LoVo (cell line): ENCODE data around the gene CBFA2T2.
"Not testable (repeated sequence)": the region's sequence is repeated elsewhere in the genome, so short reads cannot be mapped to it uniquely, and the experiment has no call there.

ENCODE experiments used
- DNase-seq: peaks from one replicate; pipeline ENCODE4 v3.0.0-alpha.2; 2016; ENCODE audit warnings: low spot score

The CBFA2T2 gene

GRCh38 chr20:33551778-33552177 is 61.9 kb downstream of the CBFA2T2 start:
- DNase-seq = no peak

- no peak for DNase-seq
These were observed 62.6 kb downstream of the CBFA2T2 start for GRCh38 chr20:33552519-33552918.

- no peak for DNase-seq
These were observed 63.6 kb downstream of the CBFA2T2 start for GRCh38 chr20:33553516-33553915.

GRCh38 chr20:33554914-33555420 is 65.1 kb downstream of the CBFA2T2 start:
- DNase-seq = peak; percentile 50

- no peak for DNase-seq
These were observed 65.9 kb downstream of the CBFA2T2 start for GRCh38 chr20:33555755-33556154.

GRCh38 chr20:33556246-33556645 is 66.3 kb downstream of the CBFA2T2 start:
- no peak for DNase-seq

GRCh38 chr20:33558348-33559144 is 68.7 kb downstream of the CBFA2T2 start:
- no peak for DNase-seq

- DNase-seq = no peak
These were observed 69.3 kb downstream of the CBFA2T2 start for GRCh38 chr20:33559212-33559611.

- DNase-seq = no peak
These were observed 70.1 kb downstream of the CBFA2T2 start for GRCh38 chr20:33560026-33560425.

GRCh38 chr20:33561053-33561452 is 71.2 kb downstream of the CBFA2T2 start:
- not testable (repeated sequence) for DNase-seq

- DNase-seq = peak; percentile 62
These were observed 72.1 kb downstream of the CBFA2T2 start for GRCh38 chr20:33561692-33562601.

GRCh38 chr20:33563788-33564187 is 73.9 kb downstream of the CBFA2T2 start:
- no peak for DNase-seq

- no peak for DNase-seq
These were observed 77.1 kb downstream of the CBFA2T2 start for GRCh38 chr20:33566781-33567603.

GRCh38 chr20:33567949-33568348 is 78.1 kb downstream of the CBFA2T2 start:
- DNase-seq = no peak

- no peak for DNase-seq
These were observed 78.5 kb downstream of the CBFA2T2 start for GRCh38 chr20:33568378-33568777.

GRCh38 chr20:33568868-33569801 is 79.2 kb downstream of the CBFA2T2 start:
- no peak for DNase-seq

GRCh38 chr20:33569802-33570391 is 80.0 kb downstream of the CBFA2T2 start:
- DNase-seq = no peak

- DNase-seq = no peak
These were observed 80.8 kb downstream of the CBFA2T2 start for GRCh38 chr20:33570743-33571142.

- DNase-seq = not testable (repeated sequence)
These were observed 83.4 kb downstream of the CBFA2T2 start for GRCh38 chr20:33573268-33573667.

GRCh38 chr20:33575282-33575681 is 85.4 kb downstream of the CBFA2T2 start:
- DNase-seq = no peak
